ENCODE data around the gene PSAPL1.

PSAPL1 gene

GRCh38 chr4:7442574-7443162 is 7.9 kb upstream of the PSAPL1 start:
- H3K36me3 ChIP-seq: peaks cover 6% of the 10 kb centered on the region; the same call in 1 of the 2 replicates
- peak overlapping the region; percentile 60 for H3K27ac ChIP-seq
- peaks cover 6% of the 10 kb centered on the region for H3K9me3 ChIP-seq (ENCODE audit: severe bottlenecking)
- DNase-seq: peak; percentile 45
- no peak for TF ChIP-seq CTCF (IDR thresholded peaks at IDR 0.05; ENCODE audit: low read depth, low read length)
- no peak overlapping the region for H3K4me3 ChIP-seq (ENCODE audit: low read depth, low read length)
- H3K27me3 ChIP-seq (ENCODE audit: insufficient read depth, low read depth, severe bottlenecking): no peaks in the 10 kb centered on the region

GRCh38 chr4:7441201-7441600 is 6.5 kb upstream of the PSAPL1 start:
- Histone ChIP-seq H3K27me3 (ENCODE audit: insufficient read depth, low read depth, severe bottlenecking) (no peaks in the 10 kb centered on the region), H3K9me3 (ENCODE audit: severe bottlenecking) (peaks cover 6% of the 10 kb centered on the region), H3K4me3 (ENCODE audit: low read depth, low read length) (no peak overlapping the region), H3K36me3 (peaks cover 6% of the 10 kb centered on the region; the same call in 1 of the 2 replicates), H3K27ac (peak overlapping the region; percentile 64)
- TF ChIP-seq CTCF (IDR thresholded peaks at IDR 0.05; ENCODE audit: low read depth, low read length): no peak
- no peak for DNase-seq

GRCh38 chr4:7439699-7440098 is 5.0 kb upstream of the PSAPL1 start:
- Histone ChIP-seq H3K27me3 (ENCODE audit: insufficient read depth, low read depth, severe bottlenecking) (no peaks in the 10 kb centered on the region), H3K9me3 (ENCODE audit: severe bottlenecking) (peaks cover 6% of the 10 kb centered on the region)
- TF ChIP-seq CTCF (IDR thresholded peaks at IDR 0.05; ENCODE audit: low read depth, low read length): no peak

GRCh38 chr4:7436256-7436655 is 1.5 kb upstream of the PSAPL1 start:
- peaks cover 6% of the 10 kb centered on the region; the same call in 1 of the 2 replicates for H3K36me3 ChIP-seq

More at GRCh38 chr4:7439699-7440098, 5.0 kb upstream of the PSAPL1 start:
- no peak overlapping the region for H3K27ac ChIP-seq
- DNase-seq: no peak
- H3K4me3 ChIP-seq (ENCODE audit: low read depth, low read length): no peak overlapping the region
- peaks cover 6% of the 10 kb centered on the region; the same call in 1 of the 2 replicates for H3K36me3 ChIP-seq

GRCh38 chr4:7435471-7436061 is 836 bp upstream of the PSAPL1 start:
- Histone ChIP-seq H3K4me3 (ENCODE audit: low read depth, low read length) (no peak overlapping the region), H3K9me3 (ENCODE audit: severe bottlenecking) (peaks cover 6% of the 10 kb centered on the region), H3K27me3 (ENCODE audit: insufficient read depth, low read depth, severe bottlenecking) (no peaks in the 10 kb centered on the region), H3K36me3 (peaks cover 6% of the 10 kb centered on the region; the same call in 1 of the 2 replicates), H3K27ac (no peak overlapping the region)
- no peak for DNase-seq
- TF ChIP-seq CTCF (IDR thresholded peaks at IDR 0.05; ENCODE audit: low read depth, low read length): no peak

More at GRCh38 chr4:7436256-7436655, 1.5 kb upstream of the PSAPL1 start:
- Histone ChIP-seq H3K4me3 (ENCODE audit: low read depth, low read length) (no peak overlapping the region), H3K9me3 (ENCODE audit: severe bottlenecking) (peaks cover 6% of the 10 kb centered on the region), H3K27me3 (ENCODE audit: insufficient read depth, low read depth, severe bottlenecking) (no peaks in the 10 kb centered on the region), H3K27ac (no peak overlapping the region)
- no peak for TF ChIP-seq CTCF (IDR thresholded peaks at IDR 0.05; ENCODE audit: low read depth, low read length)
- no peak for DNase-seq

All from WERI-Rb-1 (cell line).